Hepatic stellate cell (primary cell): ENCODE data around the gene EPN2.
"Not testable (repeated sequence)": the region's sequence is repeated elsewhere in the genome, so short reads cannot be mapped to it uniquely, and the experiment has no call there.

Experiments used
- DNase-seq: peaks from one replicate; pipeline ENCODE4 v3.0.0; 2011; ENCODE audit warnings: low spot score

The EPN2 gene

DNA sequence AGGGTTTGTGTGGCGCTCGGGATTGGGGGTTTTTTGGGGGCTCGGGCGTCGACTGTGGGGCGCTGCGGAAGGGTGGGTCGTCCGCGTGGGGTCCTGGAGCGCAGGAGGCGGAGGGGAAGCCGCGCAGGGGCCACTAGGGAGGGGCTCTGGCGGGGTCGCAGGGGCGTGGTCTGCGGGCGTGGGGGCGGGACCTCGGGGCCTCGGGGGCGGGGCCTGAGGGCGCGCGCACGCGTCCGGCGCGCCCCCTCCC lies at the start of gene EPN2:
Gene EPN2 (plus strand): TSS at position 228 of the 250 bp plus-strand sequence. CDS start 45,754 bp downstream, outside the sequence.
- peak; percentile 57 for DNase-seq

DNA sequence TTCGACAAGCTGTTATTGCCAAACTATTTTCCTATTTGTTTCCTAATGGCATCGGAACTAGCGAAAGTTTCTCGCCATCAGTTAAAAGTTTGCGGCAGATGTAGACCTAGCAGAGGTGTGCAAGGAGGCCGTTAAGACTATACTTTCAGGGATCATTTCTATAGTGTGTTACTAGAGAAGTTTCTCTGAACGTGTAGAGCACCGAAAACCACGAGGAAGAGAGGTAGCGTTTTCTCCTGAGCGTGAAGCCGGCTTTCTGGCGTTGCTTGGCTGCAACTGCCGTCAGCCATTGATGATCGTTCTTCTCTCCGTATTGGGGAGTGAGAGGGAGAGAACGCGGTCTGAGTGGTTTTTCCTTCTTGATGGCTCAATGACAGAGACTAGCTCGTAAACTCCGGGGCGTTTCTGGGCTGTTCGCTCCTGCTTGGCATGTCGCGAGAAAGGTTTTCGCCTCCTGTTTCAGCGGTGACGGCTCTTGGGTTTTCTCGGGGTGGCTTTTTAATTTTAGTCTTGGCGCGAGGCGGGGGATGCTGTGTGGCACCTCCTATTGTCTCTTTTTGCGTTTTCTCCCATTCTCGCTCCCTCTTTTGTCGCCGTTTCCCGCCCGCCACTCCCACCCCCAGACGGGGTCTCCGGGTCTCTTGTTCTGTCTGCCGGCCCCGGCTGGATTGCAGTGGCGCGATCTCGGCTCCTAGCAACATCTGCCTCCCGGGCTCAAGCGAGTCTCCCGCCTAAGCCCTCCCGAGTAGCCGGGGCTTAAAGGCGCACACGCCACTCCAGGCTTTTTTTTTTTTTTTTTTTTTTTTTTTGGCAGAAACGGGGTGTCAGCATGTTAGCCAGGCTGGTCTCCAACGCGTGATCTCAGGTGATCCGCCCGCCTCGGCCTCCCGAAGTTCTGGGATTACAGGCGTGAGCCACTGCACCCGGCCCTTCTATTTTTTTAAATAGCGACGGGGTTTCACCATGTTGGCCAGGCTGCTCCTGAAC lies 49.0 kb upstream of the EPN2 start:
- not testable (repeated sequence) for DNase-seq

GRCh38 chr17:19188870-19189708 lies 48.1 kb upstream of the EPN2 start:
- not testable (repeated sequence) for DNase-seq

DNA sequence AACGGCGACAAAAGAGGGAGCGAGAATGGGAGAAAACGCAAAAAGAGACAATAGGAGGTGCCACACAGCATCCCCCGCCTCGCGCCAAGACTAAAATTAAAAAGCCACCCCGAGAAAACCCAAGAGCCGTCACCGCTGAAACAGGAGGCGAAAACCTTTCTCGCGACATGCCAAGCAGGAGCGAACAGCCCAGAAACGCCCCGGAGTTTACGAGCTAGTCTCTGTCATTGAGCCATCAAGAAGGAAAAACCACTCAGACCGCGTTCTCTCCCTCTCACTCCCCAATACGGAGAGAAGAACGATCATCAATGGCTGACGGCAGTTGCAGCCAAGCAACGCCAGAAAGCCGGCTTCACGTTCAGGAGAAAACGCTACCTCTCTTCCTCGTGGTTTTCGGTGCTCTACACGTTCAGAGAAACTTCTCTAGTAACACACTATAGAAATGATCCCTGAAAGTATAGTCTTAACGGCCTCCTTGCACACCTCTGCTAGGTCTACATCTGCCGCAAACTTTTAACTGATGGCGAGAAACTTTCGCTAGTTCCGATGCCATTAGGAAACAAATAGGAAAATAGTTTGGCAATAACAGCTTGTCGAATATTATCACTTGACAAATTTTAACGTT lies 47.3 kb upstream of the EPN2 start:
- DNase-seq, result not testable (repeated sequence)

DNA sequence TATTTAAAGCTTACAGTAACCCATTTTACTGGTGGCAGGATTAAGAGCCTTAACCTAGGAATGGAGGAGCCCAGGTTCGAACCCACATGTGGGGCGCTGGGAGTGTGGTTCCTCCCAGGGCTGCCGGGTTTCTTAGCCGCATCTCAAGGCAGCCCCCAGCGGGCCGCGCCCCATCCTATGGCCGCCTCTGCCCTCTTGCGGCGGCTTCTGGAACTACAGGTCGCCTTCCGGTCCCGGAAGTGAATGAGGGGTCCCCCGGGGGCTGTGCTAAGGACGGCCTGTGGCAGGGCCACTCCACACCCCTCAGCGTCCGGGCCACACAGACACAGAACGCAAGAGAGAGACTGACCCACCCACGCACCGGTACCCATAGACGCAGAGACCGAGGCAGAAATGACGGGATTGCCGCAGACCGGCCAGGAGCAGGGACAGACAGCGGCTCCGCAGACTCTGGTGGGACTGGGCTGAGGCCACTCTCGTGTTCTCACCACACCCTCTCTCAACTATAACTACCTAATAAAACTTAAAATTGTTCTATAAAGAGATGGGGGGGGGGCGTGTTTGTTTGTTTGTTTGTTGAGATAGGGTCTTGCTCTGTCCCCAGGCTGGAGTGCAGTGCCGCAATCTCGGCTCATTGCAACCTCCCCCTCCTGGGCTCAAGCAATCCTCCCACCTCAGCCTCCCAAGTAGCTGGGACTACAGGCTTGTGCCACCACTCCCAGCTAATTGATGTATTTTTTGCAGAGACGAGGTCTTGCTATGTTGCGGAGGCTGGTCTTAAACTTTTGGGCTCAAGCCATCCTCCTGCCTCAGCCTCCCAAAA lies 40.6 kb upstream of the EPN2 start:
- not testable (repeated sequence) for DNase-seq

- DNase-seq, result not testable (repeated sequence)
Measured at GRCh38 chr17:19202448-19202847, 34.7 kb upstream of the EPN2 start.

GRCh38 chr17:19203429-19203828 lies 33.7 kb upstream of the EPN2 start:
- not testable (repeated sequence) for DNase-seq

- DNase-seq, result not testable (repeated sequence)
Measured at GRCh38 chr17:19215074-19215860, 21.9 kb upstream of the EPN2 start.

GRCh38 chr17:19216148-19216926 lies 20.8 kb upstream of the EPN2 start:
- DNase-seq, result not testable (repeated sequence)

GRCh38 chr17:19218914-19219313 lies 18.3 kb upstream of the EPN2 start:
- not testable (repeated sequence) for DNase-seq

- not testable (repeated sequence) for DNase-seq
Measured at GRCh38 chr17:19219384-19219783, 17.8 kb upstream of the EPN2 start.

DNA sequence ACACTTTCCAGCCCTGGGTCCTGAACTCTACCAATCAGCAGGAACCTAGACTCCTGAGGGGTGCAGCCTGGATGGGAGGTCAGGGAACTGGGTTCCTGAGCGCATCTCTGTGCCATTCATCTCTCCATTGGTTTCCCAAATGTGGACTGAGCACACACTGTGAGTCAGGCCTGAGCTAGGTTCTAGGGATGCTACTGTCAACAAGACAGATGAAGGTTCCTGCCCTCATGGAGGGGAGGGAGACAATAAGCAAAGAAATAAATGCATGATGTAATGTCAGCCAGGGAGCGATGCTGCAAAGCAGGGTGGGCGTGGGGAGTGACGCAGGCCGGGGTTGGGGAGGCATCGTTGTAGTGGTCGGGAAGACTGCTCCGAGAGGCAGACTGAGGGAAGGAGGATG lies 17.0 kb upstream of the EPN2 start:
- not testable (repeated sequence) for DNase-seq

DNA sequence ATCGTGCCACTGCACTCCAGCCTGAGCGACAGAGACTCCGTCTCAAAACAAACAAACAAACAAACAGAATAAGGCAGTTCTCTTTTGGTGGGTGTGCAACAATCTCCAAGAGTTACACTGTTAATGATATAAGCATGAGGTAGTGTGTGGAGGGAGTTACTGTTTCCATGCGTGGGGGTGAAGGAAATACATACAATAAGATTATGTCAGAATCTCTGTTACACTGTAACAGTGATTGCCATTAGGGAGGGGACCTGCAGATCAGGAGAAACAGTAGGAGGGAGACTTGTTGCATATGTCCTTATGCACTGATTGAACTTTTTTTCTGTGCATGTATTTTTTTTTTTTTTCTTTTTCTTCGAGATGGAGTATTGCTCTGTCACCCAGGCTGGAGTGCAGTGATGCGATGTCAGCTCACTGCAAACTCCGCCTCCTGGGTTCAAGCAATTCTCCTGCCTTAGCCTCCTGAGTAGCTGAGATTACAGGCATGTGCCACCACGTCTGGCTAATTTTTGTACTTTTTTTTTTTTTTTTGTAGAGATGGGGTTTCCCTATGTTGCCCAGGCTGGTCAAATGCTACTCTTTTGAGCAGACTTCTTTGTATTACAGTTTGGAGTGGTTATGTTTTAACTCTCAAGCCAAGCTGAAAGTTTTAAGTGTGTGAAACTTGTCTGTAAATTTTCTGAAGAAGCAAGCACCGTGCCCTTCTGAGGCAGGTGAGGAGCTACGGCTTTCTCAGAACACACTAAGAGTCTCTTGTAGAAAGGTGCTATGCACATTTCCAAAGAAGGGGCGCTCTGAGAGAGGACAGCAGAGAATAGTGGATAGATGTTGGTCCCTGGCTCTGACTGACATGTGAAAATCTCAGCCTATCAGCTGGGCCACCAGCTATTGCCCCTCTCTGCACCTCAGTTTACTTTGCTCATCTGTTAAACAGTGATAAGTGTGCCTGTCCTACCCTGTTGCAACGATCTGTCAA lies 10.3 kb upstream of the EPN2 start:
- not testable (repeated sequence) for DNase-seq

- not testable (repeated sequence) for DNase-seq
Measured at GRCh38 chr17:19234676-19235075, 2.5 kb upstream of the EPN2 start.

DNA sequence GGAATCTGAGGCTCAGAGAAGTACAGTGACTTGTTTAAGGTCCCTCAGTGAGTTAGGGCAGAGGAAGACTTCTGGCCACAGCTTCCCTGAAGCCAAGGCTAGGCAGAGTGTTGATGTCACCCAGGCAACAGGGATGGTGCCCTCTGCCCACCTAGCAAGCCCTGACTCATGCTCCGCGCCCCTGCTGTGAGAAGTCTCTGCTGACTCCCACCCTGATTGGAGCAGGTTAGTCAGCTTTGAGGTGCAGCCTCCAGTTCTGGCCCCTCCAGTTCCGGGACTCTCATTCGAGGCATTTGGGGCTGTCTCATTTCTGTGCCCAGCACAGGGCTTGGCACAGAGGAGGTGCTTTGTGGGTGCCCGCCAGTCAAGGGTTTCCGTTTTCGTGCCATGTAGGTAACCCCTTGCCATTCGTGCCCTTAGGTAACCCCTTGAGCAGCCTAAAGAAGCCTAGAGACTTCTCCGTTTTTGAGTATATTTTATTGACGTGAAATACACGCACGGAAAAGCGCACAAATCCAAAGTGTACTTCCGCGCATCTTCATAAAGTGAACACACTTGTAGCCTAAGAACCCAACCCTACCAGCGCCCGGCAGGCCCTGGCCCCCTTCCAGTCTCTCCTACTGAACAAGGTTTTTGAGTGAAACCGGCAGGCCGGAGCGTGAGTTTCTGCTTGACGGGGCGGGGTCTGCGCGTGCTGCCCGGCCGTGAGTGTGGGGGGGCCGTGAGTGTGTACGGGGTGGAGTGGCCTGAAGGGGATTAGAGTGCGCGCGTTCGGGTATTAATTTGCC lies 621 bp upstream of the EPN2 start:
- DNase-seq, result not testable (repeated sequence)

DNA sequence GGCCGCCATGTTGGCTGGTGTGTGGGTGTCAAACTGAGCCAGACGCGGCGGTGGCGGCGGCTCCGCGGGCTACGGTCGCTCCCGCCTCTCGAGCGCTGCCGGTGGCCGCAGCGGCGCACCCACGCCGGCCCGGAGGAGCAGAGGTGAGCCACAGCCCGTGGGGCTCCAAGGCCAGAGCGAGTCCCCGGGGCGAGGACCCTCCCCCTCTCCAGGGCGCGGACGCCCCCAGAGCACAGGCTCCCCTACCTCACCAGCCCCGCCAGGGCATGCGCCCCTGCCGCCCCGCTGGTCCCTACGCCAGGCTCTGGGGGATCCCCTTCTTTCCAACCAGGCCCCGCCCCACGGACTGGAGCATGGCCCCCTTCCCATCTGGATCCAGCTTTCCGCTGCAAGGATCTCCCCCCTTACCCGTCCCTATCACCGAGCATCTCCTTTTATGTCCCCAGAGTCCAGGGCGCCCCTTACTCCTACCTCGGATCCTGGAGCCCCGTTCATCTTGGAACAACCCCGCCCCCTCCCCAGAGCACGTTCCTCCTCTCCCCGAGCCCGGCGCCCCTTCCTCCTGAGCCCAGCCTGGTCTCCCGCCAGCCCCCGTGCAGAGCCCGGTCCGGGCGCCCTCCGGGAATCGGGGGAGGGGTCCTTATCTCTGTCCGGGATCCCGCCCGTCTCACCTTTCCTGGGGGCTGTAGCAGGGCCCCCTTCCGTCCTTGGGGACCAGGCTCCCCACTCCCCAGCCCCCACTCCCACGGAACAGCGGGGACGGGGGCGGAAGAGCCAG lies 412 bp downstream of the EPN2 start:
- no peak for DNase-seq

GRCh38 chr17:19238167-19238505 lies 970 bp downstream of the EPN2 start:
- DNase-seq, result peak; percentile 51
